Liver (tissue), 9 donors: Measurements from ENCODE around the gene SGO2. TPM values are rescaled to one million over a fixed set of nuclear protein-coding genes. Genes with fewer than 3 reads are reported as not detected.
"Not testable (repeated sequence)": the region's sequence is repeated elsewhere in the genome, so short reads cannot be mapped to it uniquely, and the experiment has no call there.

Experiments
- DNase-seq: peaks from one replicate; pipeline ENCODE4 v3.0.0-alpha.2; 2017; ENCODE audit warnings: low spot score
- H3K27ac ChIP-seq, 2 donors: one replicate each; pipeline ENCODE4 v1.7.0; 2013; ENCODE audit warnings: inconsistent platforms in 2 of 2, low read length in 2 of 2, control low read depth in 1 of 2, low read depth in 1 of 2, mild to moderate bottlenecking in 1 of 2
- H3K27me3 ChIP-seq, 4 donors: one replicate each; pipeline versions ENCODE4 v1.6.1 to v1.7.0; 2013; ENCODE audit warnings: low read length in 3 of 4, inconsistent platforms in 1 of 4, mild to moderate bottlenecking in 1 of 4, moderate library complexity in 1 of 4; ENCODE audit not compliant: control insufficient read depth in 4 of 4, insufficient read depth in 4 of 4
- H3K36me3 ChIP-seq, 4 donors: one replicate each; pipeline versions ENCODE4 v1.6.1 to v1.7.0; 2013; ENCODE audit warnings: low read length in 3 of 4, mild to moderate bottlenecking in 3 of 4, low read depth in 1 of 4, moderate library complexity in 1 of 4; ENCODE audit not compliant: control insufficient read depth in 4 of 4, insufficient read depth in 3 of 4
- H3K4me1 ChIP-seq, 4 donors: one replicate each; pipeline versions ENCODE4 v1.6.1 to v1.7.0; 2013; ENCODE audit warnings: low read length in 3 of 4, mild to moderate bottlenecking in 3 of 4, moderate library complexity in 1 of 4; ENCODE audit not compliant: control insufficient read depth in 4 of 4, insufficient read depth in 4 of 4
- H3K4me3 ChIP-seq, 3 donors: one replicate each; pipeline versions ENCODE4 v1.6.1 to v1.7.0; 2013; ENCODE audit warnings: low read length in 3 of 3, control low read depth in 1 of 3, low read depth in 1 of 3, mild to moderate bottlenecking in 1 of 3
- H3K9ac ChIP-seq, 2 donors: one replicate each; pipeline ENCODE4 v1.7.0; 2013; ENCODE audit warnings: low read length in 2 of 2, mild to moderate bottlenecking in 2 of 2, moderate library complexity in 2 of 2, control low read depth in 1 of 2, low read depth in 1 of 2
- H3K9me3 ChIP-seq, 4 donors: one replicate each; pipeline versions ENCODE4 v1.6.1 to v1.7.0; 2013; ENCODE audit warnings: low read length in 3 of 4; ENCODE audit not compliant: control insufficient read depth in 4 of 4
- ATF3 ChIP-seq: IDR thresholded peaks from 2 replicates; pipeline ENCODE4 v1.6.1; 2016; ENCODE audit warnings: antibody characterized with exemption
- EGR1 ChIP-seq, 2 donors: IDR thresholded peaks; 2 replicates each; pipeline ENCODE4 v1.6.1; 2016 to 2018; ENCODE audit warnings: antibody characterized with exemption in 2 of 2, low read depth in 2 of 2
- FOXA2 ChIP-seq: IDR thresholded peaks from 2 replicates; pipeline ENCODE4 v1.6.1; 2016; ENCODE audit warnings: antibody characterized with exemption
- GABPA ChIP-seq, 2 donors: IDR thresholded peaks in 1 of 2; conservative IDR thresholded peaks in 1 of 2; 2 replicates each; pipeline ENCODE4 v1.6.1; 2016; ENCODE audit warnings: antibody characterized with exemption in 2 of 2, mild to moderate bottlenecking in 1 of 2, moderate library complexity in 1 of 2
- HNF4A ChIP-seq, 2 donors: conservative IDR thresholded peaks; 2 replicates each; pipeline ENCODE4 v1.6.1; 2016; ENCODE audit warnings: antibody characterized with exemption in 2 of 2, mild to moderate bottlenecking in 2 of 2
- HNF4G ChIP-seq: IDR thresholded peaks from 2 replicates; pipeline ENCODE4 v1.6.1; 2016; ENCODE audit warnings: antibody characterized with exemption
- JUND ChIP-seq, 2 donors: IDR thresholded peaks; 2 replicates each; pipeline ENCODE4 v1.6.1; 2016; ENCODE audit warnings: antibody characterized with exemption in 2 of 2
- NR2F2 ChIP-seq: IDR thresholded peaks from 2 replicates; pipeline ENCODE4 v1.6.1; 2016; ENCODE audit warnings: antibody characterized with exemption
- RAD21 ChIP-seq, 2 donors: IDR thresholded peaks; 2 replicates each; pipeline ENCODE4 v1.6.1; 2016; ENCODE audit warnings: antibody characterized with exemption in 2 of 2, mild to moderate bottlenecking in 2 of 2
- REST ChIP-seq: IDR thresholded peaks from 2 replicates; pipeline ENCODE4 v1.6.1; 2016; ENCODE audit warnings: antibody characterized with exemption, mild to moderate bottlenecking
- RXRA ChIP-seq, 2 donors: IDR thresholded peaks; 2 replicates each; pipeline ENCODE4 v1.6.1; 2017 to 2018; ENCODE audit warnings: antibody characterized with exemption in 2 of 2, mild to moderate bottlenecking in 1 of 2
- TAF1 ChIP-seq: conservative IDR thresholded peaks from 2 replicates; pipeline ENCODE4 v1.6.1; 2016; ENCODE audit warnings: antibody characterized with exemption, mild to moderate bottlenecking
- YY1 ChIP-seq: IDR thresholded peaks from 2 replicates; pipeline ENCODE4 v1.6.1; 2016; ENCODE audit warnings: antibody characterized with exemption, mild to moderate bottlenecking
- ZBTB33 ChIP-seq: IDR thresholded peaks from 2 replicates; pipeline ENCODE4 v1.6.1; 2016; ENCODE audit warnings: antibody characterized with exemption
- WGBS: extraction: QIAGEN DNeasy Blood & Tissue Kit; methylation state at CpG from one replicate; pipeline ENCODE4 v1.1.7; 2013; 5-methylcytosine and 5-hydroxymethylcytosine counted together
- polyA plus RNA-seq, 2 donors: library from polyadenylated mRNA; stranded (reverse) in 1 of 2; unstranded in 1 of 2; fragments of 200-250 nt in 1 of 2; fragments of >200 nt in 1 of 2; fragmentation: Nextera tagmentation in 1 of 2; extraction: Ambion mirVana in 1 of 2; gene quantifications; one replicate each; pipeline versions ENCODE4 v1.2.1 to v1.2.3, GENCODE V29; 2013 to 2015
- total RNA-seq, 2 donors: library from RNA; depleted of rRNA; stranded (reverse); fragments of >200 nt; gene quantifications; one replicate each; pipeline ENCODE4 v1.2.3, GENCODE V29; 2014
- TF ChIP-seq, protein P1 (sequence below): IDR thresholded peaks from 2 replicates; pipeline ENCODE4 v1.6.1; 2016; ENCODE audit warnings: antibody characterized with exemption
- donor health status: healthy.
- donor health status: healthy.
- donor health status: healthy.
- donor health status: healthy.
- donor health status: healthy.

SGO2 gene
- total and polyA plus RNA-seq, 4 donors, result 0.58 to 14.9 (median 0.77) TPM

- H3K9ac ChIP-seq, H3K4me3 ChIP-seq, H3K36me3 ChIP-seq, DNase-seq, H3K9me3 ChIP-seq, H3K27ac ChIP-seq, H3K27me3 ChIP-seq, H3K4me1 ChIP-seq: not testable (repeated sequence)
- 94% methylated on average over 12 of the region's 12 CpGs for WGBS
Measured at GRCh38 chr2:200566596-200566995, 40.6 kb downstream of the SGO2 start.

GRCh38 chr2:200567932-200568331 is 41.9 kb downstream of the SGO2 start:
- no peak overlapping the region for H3K27ac ChIP-seq
- TF ChIP-seq REST, result peak; percentile 33
- peak; percentile 7 to 41 for TF ChIP-seq HNF4A (conservative IDR thresholded peaks at IDR 0.05)
- TF ChIP-seq FOXA2, result peak; percentile 19
- peak; percentile 4 to 27 for TF ChIP-seq RAD21 (IDR thresholded peaks at IDR 0.05)
- TF ChIP-seq HNF4G, result no peak
- TF ChIP-seq NR2F2, result no peak
- TF ChIP-seq GABPA (IDR thresholded peaks at IDR 0.05 in 1 of 2, conservative IDR thresholded peaks at IDR 0.05 in 1 of 2), result no peak
- peak in 1 of 2 donors; percentile 55 for TF ChIP-seq JUND (IDR thresholded peaks at IDR 0.05)
- TF ChIP-seq YY1, result peak; percentile 91
- peak; percentile 21 for TF ChIP-seq ZBTB33
- TF ChIP-seq EGR1 (IDR thresholded peaks at IDR 0.05; ENCODE audit: low read depth in 2 of 2), result peak in 1 of 2 donors; percentile 25
- TF ChIP-seq, protein P1, sequence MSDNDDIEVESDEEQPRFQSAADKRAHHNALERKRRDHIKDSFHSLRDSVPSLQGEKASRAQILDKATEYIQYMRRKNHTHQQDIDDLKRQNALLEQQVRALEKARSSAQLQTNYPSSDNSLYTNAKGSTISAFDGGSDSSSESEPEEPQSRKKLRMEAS, result peak; percentile 19
- TF ChIP-seq ATF3, result peak; percentile 66
- TF ChIP-seq TAF1, result no peak
- TF ChIP-seq RXRA (IDR thresholded peaks at IDR 0.05), result peak in 1 of 2 donors; percentile 52

More at GRCh38 chr2:200567932-200568331, 41.9 kb downstream of the SGO2 start:
- Histone ChIP-seq H3K4me1 (no peaks in the 10 kb centered on the region), H3K4me3 (no peak overlapping the region), H3K9ac (no peak overlapping the region), H3K36me3 (no peaks in the 10 kb centered on the region), H3K9me3 (no peaks in the 10 kb centered on the region), H3K27me3 (no peaks in the 10 kb centered on the region)
- DNase-seq, result no peak
- 39% methylated on average over 3 of the region's 3 CpGs for WGBS
